HL-60 (cell line): ENCODE results near the gene ATG16L1.

Source experiments
- DNase-seq, 2 experiments: peaks; one replicate each; pipeline ENCODE4 v3.0.0-alpha.2; 2010 to 2020; ENCODE audit warnings: low read depth in 1 of 2, low spot score in 1 of 2
- H3K27ac ChIP-seq: fragments of 250-450 bp; sonication (Bioruptor Pico); replicated peaks from 2 replicates; pipeline ENCODE4 v1.5.1; 2020; ENCODE audit warnings: mild to moderate bottlenecking, moderate library complexity
- H3K27me3 ChIP-seq: fragments of 250-450 bp; sonication (Bioruptor Pico); 2 replicates; pipeline ENCODE4 v1.5.1; 2021; ENCODE audit warnings: mild to moderate bottlenecking, moderate library complexity; ENCODE audit not compliant: insufficient read depth, poor library complexity, severe bottlenecking
- H3K4me3 ChIP-seq: replicated peaks from 2 replicates; pipeline ENCODE4 v1.5.1; 2011; ENCODE audit warnings: mild to moderate bottlenecking, control low read depth, low read length; ENCODE audit not compliant: insufficient read depth
- CTCF ChIP-seq: IDR thresholded peaks from one replicate; pipeline ENCODE4 v1.5.1; 2011; ENCODE audit warnings: low read length, control low read depth, inconsistent platforms; ENCODE audit not compliant: insufficient read depth
- GABPA ChIP-seq: IDR thresholded peaks from 2 replicates; pipeline ENCODE4 v1.6.1; 2012; ENCODE audit warnings: low read depth
- POLR2AphosphoS5 ChIP-seq: IDR thresholded peaks from 2 replicates; pipeline ENCODE4 v1.6.1; 2012; ENCODE audit warnings: low read depth
- REST ChIP-seq: IDR thresholded peaks from 2 replicates; pipeline ENCODE4 v1.6.1; 2012; ENCODE audit warnings: low read depth; ENCODE audit not compliant: insufficient replicate concordance
- SPI1 ChIP-seq: IDR thresholded peaks from 2 replicates; pipeline ENCODE4 v1.6.1; 2012; ENCODE audit warnings: low read depth, mild to moderate bottlenecking, borderline replicate concordance

ATG16L1 gene

GRCh38 chr2:233270366-233270765 lies 18.9 kb downstream of the ATG16L1 start:
- TF ChIP-seq CTCF, result no peak
- Histone ChIP-seq H3K27ac (no peak overlapping the region), H3K4me3 (no peak overlapping the region), H3K27me3 (no peaks in the 10 kb centered on the region)
- DNase-seq, result no peak

GRCh38 chr2:233270951-233271350 lies 19.5 kb downstream of the ATG16L1 start:
- Histone ChIP-seq H3K4me3 (no peak overlapping the region), H3K27ac (no peak overlapping the region), H3K27me3 (no peaks in the 10 kb centered on the region)
- DNase-seq, result no peak
- TF ChIP-seq CTCF (no peak), REST (no peak), GABPA (no peak)

- no peak for DNase-seq
- Histone ChIP-seq H3K27me3 (no peaks in the 10 kb centered on the region), H3K4me3 (no peak overlapping the region), H3K27ac (no peak overlapping the region)
- TF ChIP-seq POLR2AphosphoS5 (no peak), GABPA (no peak), REST (no peak), CTCF (no peak), SPI1 (no peak)
Observed at GRCh38 chr2:233271693-233272092, 20.2 kb downstream of the ATG16L1 start.

- DNase-seq, result no peak
- Histone ChIP-seq H3K27me3 (no peaks in the 10 kb centered on the region), H3K4me3 (no peak overlapping the region), H3K27ac (no peak overlapping the region)
- TF ChIP-seq REST (no peak), GABPA (no peak), CTCF (no peak), SPI1 (no peak), POLR2AphosphoS5 (no peak)
Observed at GRCh38 chr2:233273120-233273519, 21.6 kb downstream of the ATG16L1 start.
